ENCODE results near the gene CAMK2B.

Gene CAMK2B

GRCh38 chr7:44249639-44250234 is 75.7 kb downstream of the CAMK2B start:
- no peak for DNase-seq

GRCh38 chr7:44247868-44248651 is 77.3 kb downstream of the CAMK2B start:
- DNase-seq: no peak

GRCh38 chr7:44246396-44247113 is 78.8 kb downstream of the CAMK2B start:
- no peak for DNase-seq

GRCh38 chr7:44244282-44244681 is 81.1 kb downstream of the CAMK2B start:
- no peak for DNase-seq

GRCh38 chr7:44242091-44242490 is 83.3 kb downstream of the CAMK2B start:
- DNase-seq: no peak

GRCh38 chr7:44240983-44241510 is 84.3 kb downstream of the CAMK2B start:
- DNase-seq: no peak

- no peak for DNase-seq
Observed at GRCh38 chr7:44240376-44240775, 85.0 kb downstream of the CAMK2B start.

GRCh38 chr7:44239361-44239760 is 86.0 kb downstream of the CAMK2B start:
- DNase-seq: no peak

GRCh38 chr7:44238116-44238695 is 87.2 kb downstream of the CAMK2B start:
- no peak for DNase-seq

- no peak for DNase-seq
Observed at GRCh38 chr7:44237696-44238095, 87.7 kb downstream of the CAMK2B start.

- DNase-seq: no peak
Observed at GRCh38 chr7:44236333-44236728, 89.1 kb downstream of the CAMK2B start.

- no peak for DNase-seq
Observed at GRCh38 chr7:44235582-44236332, 89.6 kb downstream of the CAMK2B start.

GRCh38 chr7:44235066-44235465 is 90.3 kb downstream of the CAMK2B start:
- DNase-seq: no peak

- DNase-seq: no peak
Observed at GRCh38 chr7:44232901-44233715, 92.3 kb downstream of the CAMK2B start.

GRCh38 chr7:44232396-44232795 is 93.0 kb downstream of the CAMK2B start:
- no peak for DNase-seq

GRCh38 chr7:44231088-44231487 is 94.3 kb downstream of the CAMK2B start:
- no peak for DNase-seq

GRCh38 chr7:44230286-44230685 is 95.1 kb downstream of the CAMK2B start:
- no peak for DNase-seq

GRCh38 chr7:44229546-44230105 is 95.8 kb downstream of the CAMK2B start:
- no peak for DNase-seq

- DNase-seq: no peak
Observed at GRCh38 chr7:44228571-44229350, 96.6 kb downstream of the CAMK2B start.

GRCh38 chr7:44227911-44228310 is 97.5 kb downstream of the CAMK2B start:
- DNase-seq: no peak

GRCh38 chr7:44226396-44226753 is 99.0 kb downstream of the CAMK2B start:
- DNase-seq: no peak

Measured in cortex of kidney (tissue), 1 donor.